Astrocyte (in vitro differentiated cells and primary cell): ENCODE data around the gene ANKIB1.

ENCODE experiments used
- EZH2 ChIP-seq: IDR thresholded peaks from 2 replicates; pipeline ENCODE4 v1.6.1; 2012; ENCODE audit warnings: mild to moderate bottlenecking, low read length, inconsistent platforms; ENCODE audit not compliant: insufficient read depth
- TF ChIP-seq, protein P1 (sequence below): IDR thresholded peaks from 2 replicates; pipeline ENCODE4 v1.5.1; 2011; ENCODE audit warnings: low read depth, mild to moderate bottlenecking, inconsistent platforms, low read length, moderate library complexity; ENCODE audit not compliant: insufficient read depth

GRCh38 chr7:92412745-92413144, 167.0 kb downstream of the ANKIB1 start:
- TF ChIP-seq, protein P1, sequence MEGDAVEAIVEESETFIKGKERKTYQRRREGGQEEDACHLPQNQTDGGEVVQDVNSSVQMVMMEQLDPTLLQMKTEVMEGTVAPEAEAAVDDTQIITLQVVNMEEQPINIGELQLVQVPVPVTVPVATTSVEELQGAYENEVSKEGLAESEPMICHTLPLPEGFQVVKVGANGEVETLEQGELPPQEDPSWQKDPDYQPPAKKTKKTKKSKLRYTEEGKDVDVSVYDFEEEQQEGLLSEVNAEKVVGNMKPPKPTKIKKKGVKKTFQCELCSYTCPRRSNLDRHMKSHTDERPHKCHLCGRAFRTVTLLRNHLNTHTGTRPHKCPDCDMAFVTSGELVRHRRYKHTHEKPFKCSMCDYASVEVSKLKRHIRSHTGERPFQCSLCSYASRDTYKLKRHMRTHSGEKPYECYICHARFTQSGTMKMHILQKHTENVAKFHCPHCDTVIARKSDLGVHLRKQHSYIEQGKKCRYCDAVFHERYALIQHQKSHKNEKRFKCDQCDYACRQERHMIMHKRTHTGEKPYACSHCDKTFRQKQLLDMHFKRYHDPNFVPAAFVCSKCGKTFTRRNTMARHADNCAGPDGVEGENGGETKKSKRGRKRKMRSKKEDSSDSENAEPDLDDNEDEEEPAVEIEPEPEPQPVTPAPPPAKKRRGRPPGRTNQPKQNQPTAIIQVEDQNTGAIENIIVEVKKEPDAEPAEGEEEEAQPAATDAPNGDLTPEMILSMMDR, result no peak
- TF ChIP-seq EZH2, result no peak
